KBM-7 (cell line): ENCODE data around the gene SLC41A3.
"Not testable (repeated sequence)": the region's sequence is repeated elsewhere in the genome, so short reads cannot be mapped to it uniquely, and the experiment has no call there.

Experiments
- DNase-seq: peaks from one replicate; pipeline ENCODE4 v3.0.0-alpha.2; 2015
- in situ Hi-C: fragments of 300-500 bp; cut with MboI; formaldehyde crosslinking; loops from 2 replicates; pipeline ENCODE4 v1.14.3; 2020; ENCODE audit warnings: low sequenced_read_pairs, low pct_unique_long_range_greater_than_20kb, mixed read lengths

The SLC41A3 gene

DNA sequence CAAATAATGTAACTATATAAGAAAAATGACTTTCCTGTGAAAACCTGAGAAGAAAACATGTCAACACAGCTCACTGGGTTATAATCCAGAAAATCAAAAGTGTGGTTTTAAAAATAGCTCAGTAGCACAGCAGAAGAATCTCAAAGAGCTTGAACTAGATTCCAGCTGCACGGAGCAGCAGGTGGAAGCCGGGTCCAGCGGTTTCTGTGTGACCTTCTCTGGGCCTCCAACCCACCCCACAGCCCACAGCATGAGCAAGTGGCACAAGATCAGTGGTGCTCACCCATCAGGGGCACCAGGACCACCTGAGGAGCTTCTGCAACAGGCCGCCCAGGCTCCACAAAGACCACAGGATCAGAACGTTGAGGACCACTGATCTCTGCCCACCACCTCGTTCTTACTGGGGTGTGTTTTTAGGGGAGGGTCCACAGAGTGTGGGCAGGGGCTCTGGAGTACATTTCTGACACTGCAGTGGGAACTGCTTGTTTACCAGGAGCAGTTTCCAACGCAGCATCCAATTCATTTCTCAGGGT is 23.2 kb downstream of the SLC41A3 start:
- DNase-seq, result no peak

DNA sequence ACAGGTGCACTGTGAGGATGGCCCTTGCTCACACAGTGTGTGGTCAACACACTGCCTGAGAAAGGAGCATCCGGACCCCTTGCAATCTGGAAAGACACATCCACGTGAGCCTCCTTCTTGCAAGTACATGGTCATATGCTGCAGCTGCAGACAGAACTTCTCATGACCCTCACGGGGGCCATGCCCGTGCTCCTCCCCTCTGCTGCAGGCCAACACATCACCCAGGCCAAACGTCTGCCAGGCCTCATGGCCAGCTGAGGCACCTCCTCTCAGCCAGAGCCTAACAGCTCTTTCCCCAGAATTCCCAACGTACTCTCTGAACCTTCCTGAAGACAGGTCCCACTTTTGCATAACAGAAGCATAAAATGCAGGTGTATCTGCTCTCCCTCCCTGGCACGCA is 25.3 kb downstream of the SLC41A3 start:
- in situ Hi-C loops, result no loop called here
- DNase-seq, result no peak

More for the DNA sequence above, 23.2 kb downstream of the SLC41A3 start:
- in situ Hi-C loops, result no loop called here

DNA sequence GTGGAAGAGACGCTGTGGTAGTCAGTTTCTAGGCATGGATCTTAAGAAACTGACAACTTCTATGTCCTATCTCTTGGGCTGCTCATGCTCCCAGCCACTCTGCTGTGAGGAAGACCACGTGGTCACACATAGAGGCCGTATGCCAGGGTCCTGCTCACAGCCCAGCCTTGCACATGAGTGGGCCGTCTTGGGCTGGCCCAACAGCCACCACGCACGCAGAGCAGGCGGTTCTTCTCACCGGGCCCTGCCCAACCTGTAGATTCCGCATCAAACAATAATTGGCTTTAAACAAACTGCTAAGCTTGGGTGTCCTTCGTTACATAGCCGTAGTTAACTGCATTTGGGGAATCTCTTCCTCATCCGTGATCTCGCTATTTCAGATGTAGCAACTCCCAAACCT is 26.0 kb downstream of the SLC41A3 start:
- no peak for DNase-seq
- in situ Hi-C loops, result no loop called here

DNA sequence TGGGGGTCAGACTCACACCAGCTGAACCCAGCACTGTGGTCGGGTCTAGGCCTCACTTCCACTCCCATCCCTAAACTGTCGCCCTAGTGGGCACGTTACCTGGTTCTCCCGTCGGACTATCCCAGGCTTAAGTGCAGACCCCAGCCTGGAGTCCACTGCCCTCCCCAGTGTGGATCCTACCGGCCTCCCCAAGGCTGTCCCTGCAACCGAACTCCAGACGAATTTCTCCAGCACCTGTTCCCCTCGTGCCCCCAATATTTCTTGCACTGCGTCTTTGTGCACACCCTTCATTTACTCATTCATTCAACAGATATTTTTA is 26.5 kb downstream of the SLC41A3 start:
- no peak for DNase-seq
- in situ Hi-C loops, result no loop called here

DNA sequence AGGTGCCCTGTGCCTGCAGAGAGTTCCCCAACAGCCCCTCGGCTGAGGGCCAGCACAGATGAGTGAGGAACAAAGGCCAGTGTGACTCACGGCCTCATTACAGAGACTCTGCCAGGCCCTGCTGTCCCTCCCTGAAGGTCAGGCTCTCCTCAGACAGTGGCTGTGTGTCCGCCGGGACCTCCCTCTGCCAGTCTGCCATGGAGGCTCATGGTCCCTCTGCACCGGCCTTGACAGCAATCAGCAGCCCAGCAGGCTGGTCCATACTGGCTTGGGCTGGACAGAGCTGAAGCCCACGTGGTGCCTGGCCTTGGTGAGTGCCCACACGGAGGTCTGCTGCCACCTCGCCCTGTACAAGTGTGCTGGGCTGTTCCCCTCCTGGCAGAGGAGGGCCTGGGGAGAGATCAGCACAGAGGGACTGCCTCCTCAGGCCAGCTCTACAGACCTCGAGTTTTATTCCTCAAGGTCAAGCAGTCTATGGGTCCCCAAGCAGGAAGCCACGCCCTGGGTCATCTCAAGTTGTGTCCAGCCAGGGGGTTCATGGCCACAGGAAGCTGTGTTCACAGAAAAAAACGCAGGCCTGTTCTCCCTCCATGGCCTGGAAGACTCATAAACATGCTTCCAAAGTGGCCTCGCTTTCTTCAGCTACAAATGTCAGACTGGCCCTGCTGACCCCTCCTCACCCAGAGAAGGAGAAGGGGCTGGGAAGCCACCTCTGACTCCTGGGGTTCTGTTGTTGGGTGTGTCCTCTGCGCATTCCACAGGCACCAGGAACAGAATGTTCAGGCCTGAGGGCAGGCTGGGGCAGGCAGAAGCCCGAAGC is 27.0 kb downstream of the SLC41A3 start:
- in situ Hi-C loops, result no loop called here
- DNase-seq, result no peak

DNA sequence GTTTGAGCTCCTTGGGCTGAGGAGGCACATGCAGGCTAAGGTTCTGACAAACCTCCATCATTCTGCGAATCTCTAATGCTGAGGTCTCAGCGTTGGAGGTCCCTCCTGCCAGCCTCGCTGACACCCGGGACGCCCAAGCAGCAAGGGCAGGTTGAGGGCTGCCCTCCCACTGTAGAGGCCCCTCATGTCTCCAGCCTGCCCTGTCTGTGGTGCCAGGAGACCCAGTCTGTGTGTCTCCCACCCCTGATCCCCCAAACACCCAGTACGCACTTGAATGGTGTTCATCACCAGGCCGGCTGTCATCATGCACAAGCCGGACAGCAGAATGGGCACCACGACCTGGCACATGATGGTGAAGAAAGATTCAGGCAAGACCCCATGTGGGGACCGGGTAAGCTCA is 27.8 kb downstream of the SLC41A3 start:
- DNase-seq, result no peak
- in situ Hi-C loops, result no loop called here

DNA sequence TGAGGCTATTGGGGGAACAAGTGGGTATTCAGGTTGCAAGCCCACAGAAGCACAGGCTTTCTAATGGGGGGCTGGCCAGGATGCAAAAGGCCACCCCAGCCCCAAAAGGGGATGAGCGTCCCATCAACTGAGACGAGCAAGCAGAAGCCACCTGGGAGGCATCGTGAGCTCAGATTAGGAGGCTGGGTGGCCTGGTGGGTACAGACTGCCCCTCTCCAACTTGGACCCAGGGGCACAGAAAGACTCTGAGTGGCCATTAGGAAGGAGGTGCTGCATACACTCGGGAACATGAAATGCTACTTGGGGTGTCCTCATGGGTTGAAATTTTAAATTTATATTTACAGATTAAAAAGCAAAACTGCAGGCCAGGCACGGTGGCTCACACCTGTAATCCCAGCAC is 29.1 kb downstream of the SLC41A3 start:
- DNase-seq, result no peak
- in situ Hi-C loops, result no loop called here

DNA sequence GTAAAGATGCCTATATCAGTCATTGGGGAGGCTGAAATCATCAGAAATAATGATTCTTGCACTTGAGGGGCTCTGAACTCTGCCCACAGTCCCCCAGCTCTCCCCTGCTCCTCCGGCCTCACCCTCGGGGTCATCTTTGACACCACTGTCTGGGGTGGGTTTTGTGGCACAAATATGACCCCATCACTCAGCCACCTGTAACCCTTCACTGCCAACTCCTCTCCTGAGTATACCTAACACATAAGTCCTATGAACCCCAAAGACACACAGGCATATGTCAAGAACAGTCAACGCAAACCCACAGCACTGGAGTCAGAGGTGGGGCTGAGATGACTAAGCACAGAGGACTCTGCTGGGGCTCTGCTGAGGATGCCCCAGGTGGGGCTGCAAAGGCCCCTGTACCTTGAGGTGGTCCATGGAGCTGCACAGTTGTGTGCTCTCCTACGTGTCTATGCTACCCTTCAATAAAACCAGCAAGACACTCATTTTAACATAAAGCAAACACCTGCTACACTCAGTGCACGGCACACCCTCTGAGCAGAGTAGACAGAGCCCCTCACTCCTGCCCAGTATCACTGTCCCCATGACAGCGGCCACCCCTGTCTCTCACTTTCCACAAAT is 29.9 kb downstream of the SLC41A3 start:
- in situ Hi-C loops, result no loop called here
- no peak for DNase-seq

DNA sequence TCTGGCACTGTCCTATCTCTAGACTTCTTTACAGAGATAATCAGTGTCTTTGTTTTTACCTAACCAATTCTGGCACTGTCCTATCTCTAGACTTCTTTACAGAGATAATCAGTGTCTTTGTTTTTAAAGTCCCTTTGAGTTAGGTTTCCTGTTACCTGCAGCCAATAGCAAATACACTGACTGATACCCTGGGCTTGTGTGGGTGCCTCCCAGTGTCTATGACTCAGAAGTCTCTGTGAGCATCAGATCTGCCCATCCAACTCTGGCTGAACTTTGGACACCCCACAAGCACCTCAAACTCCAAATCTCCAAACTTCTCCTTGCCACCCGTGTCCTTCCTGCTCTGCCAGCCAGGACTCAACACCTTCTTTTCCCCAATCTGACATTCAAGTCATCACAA is 30.4 kb downstream of the SLC41A3 start:
- DNase-seq, result no peak

DNA sequence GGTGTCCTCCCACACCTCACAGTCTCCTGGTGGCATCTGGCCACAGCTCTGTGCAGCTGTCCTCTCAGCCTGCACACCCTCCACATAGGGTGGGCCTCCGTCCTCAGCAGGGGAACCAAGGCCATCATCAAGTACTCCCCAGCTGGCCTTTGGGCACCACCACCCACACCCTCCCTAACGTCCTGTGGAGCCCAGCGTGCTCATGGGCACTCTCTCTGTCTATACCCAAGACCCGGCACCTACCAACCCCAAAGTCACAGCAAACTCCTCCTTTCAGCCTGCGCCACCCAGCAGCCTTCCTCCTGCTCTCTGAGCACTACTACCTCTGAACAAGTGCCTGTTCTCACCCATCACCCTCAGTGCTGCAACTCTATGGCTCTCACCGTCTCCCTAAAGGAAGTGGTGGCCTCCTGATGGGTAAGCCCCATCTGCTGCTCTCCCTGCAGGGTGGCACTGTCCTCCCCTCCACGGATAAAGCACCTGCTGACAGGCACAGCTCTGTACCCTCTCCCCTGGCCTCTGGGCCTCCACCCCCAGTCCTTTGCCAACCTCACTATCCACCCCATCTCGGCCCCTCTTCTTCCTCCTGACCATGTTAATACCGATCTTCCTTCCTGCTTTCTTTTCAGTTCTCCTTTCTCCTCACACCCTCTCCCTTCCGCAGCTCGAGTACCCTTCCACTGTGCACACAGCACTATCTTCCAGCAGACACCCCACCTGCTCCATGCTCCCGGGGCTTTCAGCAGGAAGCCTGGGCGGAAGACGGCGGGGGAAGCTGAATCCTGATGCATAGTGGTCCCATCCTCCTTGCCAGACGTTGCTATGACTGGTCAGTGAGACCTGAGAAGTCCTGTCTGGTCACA is 31.5 kb downstream of the SLC41A3 start:
- in situ Hi-C loops, result no loop called here
- peak; percentile 23 for DNase-seq

More for the DNA sequence above, 30.4 kb downstream of the SLC41A3 start:
- in situ Hi-C loops, result no loop called here

DNA sequence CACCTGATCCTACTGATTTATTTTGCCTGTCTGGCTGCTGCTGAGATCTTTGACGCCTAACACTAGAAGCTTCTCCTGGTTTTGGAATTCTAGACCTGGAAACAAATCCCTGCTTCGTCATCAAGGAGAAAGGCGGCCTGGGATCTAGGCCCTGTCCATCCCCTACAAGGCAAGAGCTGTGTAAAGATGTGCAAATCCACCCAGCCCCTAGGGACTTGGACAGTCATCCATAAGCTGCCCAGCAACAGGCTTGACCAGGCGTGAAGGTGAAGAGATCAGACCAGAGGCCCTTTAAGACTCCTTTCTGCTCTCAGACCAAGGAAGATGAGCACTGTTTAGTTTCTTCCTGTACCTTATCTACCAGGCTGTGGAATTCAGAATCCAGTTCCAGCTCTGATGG is 32.2 kb downstream of the SLC41A3 start:
- in situ Hi-C loops, result no loop called here
- no peak for DNase-seq

DNA sequence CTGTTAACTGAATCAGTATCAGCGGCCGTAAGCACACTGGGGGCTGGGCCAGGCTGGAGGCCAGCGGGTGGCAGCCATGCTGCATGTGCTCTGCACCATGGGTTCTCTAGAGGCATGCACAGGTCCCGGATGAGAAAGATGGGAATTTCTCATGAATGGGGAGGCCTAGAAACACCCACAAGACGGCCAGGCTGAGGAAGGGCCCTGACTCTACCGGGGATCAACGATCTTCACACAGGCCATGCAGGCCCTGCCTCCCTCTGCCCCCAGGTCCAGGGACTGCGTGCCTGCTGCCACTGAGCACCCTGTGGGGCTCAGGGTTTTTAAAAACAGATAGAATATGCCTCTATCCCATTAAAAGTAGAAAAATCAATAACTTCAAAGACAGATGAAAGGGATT is 32.7 kb downstream of the SLC41A3 start:
- in situ Hi-C loops, result no loop called here
- no peak for DNase-seq

DNA sequence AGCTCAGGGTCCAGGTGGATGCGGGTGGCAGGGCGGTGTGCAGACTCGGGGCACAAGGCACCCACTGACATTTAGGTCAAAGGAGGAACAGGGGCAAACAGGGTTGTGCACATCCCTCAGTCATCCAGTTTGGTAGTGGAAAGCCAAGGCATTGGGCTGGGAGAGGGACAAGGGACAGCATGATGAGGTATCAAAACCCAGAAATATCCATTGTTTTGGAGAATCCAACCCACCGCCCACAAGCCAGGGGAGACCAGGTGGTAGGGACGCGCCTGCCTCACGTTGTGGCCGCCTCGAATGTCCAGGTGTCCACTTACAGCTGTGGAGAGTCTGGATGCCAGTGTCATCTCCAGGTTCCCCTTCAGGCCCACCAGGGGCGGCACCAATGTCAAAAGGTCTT is 33.3 kb downstream of the SLC41A3 start:
- in situ Hi-C loops, result no loop called here
- DNase-seq, result no peak

DNA sequence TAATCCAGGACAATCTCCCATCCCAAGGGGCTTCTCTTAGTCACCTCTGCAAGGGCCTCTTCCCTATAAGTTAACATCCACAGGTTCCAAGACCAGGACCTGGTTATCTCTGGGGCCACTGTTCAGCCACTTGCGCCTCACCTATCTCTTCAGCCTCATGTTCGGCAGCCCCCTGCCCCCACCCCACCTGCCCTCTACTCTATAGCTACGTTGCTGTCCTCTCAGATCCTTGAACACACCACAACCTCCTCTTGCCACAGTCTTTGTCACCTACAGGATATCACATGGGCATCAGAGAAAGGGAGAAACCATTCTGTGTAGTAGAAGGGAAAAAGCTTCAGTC is 33.9 kb downstream of the SLC41A3 start:
- in situ Hi-C loops, result no loop called here
- no peak for DNase-seq

DNA sequence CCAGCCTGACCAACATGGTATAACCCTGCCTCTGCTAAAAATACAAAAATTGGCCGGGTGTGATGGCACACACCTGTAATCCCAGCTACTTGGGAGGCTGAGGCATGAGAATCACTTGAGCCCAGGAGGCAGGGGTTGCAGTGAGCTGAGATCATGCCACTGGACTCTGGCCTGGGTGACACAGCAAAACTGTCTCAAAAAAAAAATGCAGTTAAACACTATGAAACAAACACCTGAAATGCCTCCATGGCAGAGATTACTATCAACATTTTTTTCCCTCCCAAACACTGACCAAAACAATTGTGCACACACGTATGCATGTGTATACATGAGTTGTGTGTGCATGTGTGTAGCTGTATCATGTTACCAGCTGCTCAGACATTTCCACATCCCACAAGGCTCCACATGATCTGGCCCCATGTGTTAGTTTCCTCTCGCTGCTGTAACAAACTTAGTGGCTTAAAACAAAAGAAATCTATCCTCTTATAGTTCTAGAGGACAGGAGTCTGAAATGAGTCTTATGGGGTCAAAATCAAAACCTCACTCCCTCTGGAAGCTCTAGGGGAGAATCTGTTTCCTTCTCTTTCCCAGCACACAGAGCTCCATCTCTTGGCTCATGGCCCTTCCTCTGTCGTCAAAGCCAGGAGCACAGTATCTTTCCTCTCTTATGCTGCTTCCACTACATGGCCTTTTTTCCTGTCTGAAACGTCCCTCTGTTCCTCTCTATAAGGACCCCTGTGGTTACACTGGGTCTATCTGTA is 34.5 kb downstream of the SLC41A3 start:
- in situ Hi-C loops, result no loop called here
- no peak for DNase-seq

DNA sequence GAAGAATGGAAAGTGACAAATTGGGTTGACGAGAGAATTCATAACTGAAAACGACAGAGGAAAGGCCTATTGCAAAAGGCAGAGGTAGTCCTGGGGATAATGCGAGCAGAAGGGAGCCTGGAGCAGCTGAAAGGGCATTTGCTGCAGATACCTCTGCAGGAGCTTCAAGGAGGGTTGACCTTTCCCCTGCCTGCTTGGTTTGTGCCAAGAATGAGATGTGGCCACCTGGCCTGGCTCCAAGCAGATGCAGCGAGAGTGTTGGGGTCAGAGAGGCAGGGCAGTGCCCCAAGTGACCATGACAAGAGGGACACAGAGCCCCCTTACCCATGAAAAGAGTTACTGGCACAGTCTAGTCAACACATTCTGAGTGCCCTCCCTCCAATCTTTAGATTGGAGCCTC is 43.5 kb downstream of the SLC41A3 start:
- in situ Hi-C loops, result no loop called here
- DNase-seq, result no peak

DNA sequence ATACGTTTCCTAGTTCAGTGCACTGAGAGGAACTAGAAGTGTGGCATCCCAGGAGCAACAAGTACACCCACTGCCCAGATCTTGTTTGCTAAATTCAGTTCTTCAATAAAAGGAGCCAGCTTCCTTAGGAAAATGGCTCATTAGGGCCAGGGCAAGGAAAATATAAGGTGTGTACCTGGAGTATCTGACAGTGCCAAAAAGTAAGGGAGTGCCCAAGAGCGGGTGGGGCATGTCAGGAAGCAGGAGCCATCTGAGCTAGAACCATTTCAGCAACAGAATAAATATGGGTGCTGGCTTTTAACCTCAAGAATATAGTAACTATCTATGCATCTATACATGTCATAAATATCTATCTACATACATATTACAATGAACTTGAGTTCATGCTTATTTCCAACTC is 44.1 kb downstream of the SLC41A3 start:
- no peak for DNase-seq
- in situ Hi-C loops, result no loop called here

DNA sequence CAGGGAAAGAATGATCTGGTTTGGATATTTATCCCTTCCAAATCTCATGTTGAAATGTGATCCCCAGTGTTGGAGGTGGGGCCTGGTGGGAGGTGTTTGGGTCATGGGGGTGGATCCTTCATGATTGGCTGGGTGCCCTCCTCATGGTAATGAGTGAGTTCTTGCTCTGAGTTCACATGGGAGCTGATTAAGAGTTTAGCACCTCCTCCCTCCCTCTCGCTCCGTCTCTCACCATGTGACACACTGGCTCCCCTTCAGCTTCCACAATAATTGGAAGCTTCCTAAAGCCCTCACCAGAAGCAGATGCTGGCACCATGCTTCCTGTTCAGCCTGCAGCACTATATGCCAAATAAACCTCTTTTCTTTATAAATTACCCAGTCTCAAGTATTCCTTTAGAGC is 45.1 kb downstream of the SLC41A3 start:
- DNase-seq, in situ Hi-C loops: not testable (repeated sequence)

DNA sequence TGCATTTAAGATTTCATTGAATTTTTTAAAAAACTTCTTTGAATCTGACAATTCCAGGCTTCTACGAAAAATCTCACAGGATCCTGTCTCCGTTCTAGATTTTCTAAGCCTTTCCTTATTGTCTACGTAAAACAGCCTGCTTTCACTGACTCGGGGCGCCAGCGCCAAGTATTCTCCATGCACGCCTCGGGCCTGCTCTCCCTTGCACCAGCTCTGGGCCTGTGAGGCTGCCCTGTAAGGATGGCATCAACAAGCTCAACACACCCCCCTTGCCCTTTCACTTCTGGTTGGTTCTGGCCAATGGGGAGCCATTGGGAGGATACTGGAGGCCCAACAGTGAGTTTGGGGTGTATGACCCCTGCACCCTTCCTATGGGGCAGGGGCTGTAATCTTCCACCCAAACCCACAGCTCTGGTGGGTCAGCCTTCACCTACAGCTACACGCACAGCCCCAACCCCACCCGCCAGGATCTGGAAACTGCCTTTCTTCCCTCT is 47.8 kb downstream of the SLC41A3 start:
- in situ Hi-C loops, result no loop called here
- DNase-seq, result no peak
